HG02610 (cell line): ENCODE measurements around the gene FGA.

ENCODE experiments used
- ATAC-seq: cut with Tn5 transposase; IDR thresholded peaks from one replicate; pipeline ENCODE4 v1.9.1; 2021; ENCODE audit warnings: mild to moderate bottlenecking, moderate library complexity; ENCODE audit not compliant: unreplicated experiment

FGA gene

DNA sequence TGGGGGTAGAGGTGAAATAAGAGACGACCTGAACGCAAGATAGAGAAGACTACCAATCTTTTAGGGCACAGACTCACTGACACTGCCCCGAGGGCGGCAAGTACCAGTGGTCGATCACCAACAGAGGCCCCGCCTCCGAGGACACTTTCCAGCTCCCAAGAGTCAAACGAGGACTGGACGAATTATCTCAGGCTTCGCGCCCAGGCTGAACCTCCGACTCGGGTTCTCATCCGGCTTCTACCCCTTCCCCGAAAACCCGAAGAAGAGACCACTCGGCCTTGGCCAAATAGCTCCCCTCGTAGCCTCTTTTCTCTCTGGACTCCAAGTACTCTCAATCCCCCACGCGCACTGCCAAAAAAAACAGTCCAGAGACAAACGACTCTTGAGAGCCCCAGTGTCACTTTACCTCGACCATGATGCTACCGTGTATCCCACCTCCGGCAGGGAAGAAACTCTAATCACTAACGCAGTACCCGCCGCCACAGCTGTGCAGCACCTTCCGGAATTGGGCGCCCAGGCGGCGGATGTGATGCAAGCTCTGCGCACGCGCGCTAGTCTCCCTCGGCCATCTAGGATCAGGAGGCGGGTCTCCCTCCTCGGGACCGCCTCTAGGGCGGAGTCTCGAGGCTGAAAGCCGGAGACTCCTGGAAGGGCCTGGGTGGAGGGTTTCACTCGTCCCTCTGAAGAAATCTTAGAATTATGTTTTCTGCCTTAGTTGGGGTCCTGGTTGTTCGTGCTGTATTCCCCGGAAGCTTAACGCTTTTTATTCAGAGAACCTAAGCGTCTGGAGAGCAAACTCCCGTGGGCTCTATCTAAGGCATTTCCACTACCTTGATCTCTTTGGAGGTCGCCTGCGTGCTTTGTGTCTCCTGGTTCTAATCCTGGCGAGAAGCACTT is 40.4 kb downstream of the FGA start, which contains the start of gene PLRG1:
PLRG1 (minus strand) TSS at position 507 of the 897 bp plus-strand sequence; CDS start at position 415, 92 bp downstream.
- peak; percentile 97 for ATAC-seq

- ATAC-seq, result no peak
Observed at GRCh38 chr4:154545689-154546088, 44.9 kb downstream of the FGA start.

- ATAC-seq, result no peak
Observed at GRCh38 chr4:154542271-154542879, 48.2 kb downstream of the FGA start.
